ENCODE results near the gene AHNAK.
"Not testable (repeated sequence)": the region's sequence is repeated elsewhere in the genome, so short reads cannot be mapped to it uniquely, and the experiment has no call there.

The AHNAK gene

GRCh38 chr11:62390722-62391121 lies 155.9 kb downstream of the AHNAK start:
- H3K4me3 ChIP-seq (ENCODE audit: low read depth, low read length), result no peak overlapping the region

GRCh38 chr11:62390237-62390636 lies 156.4 kb downstream of the AHNAK start:
- TF ChIP-seq CTCF (IDR thresholded peaks at IDR 0.05; ENCODE audit: low read depth, low read length), result no peak
- H3K4me3 ChIP-seq (ENCODE audit: low read depth, low read length), result no peak overlapping the region

More at GRCh38 chr11:62390722-62391121, 155.9 kb downstream of the AHNAK start:
- TF ChIP-seq CTCF (IDR thresholded peaks at IDR 0.05; ENCODE audit: low read depth, low read length), result no peak

GRCh38 chr11:62388999-62389398 lies 157.6 kb downstream of the AHNAK start:
- TF ChIP-seq CTCF (IDR thresholded peaks at IDR 0.05; ENCODE audit: low read depth, low read length), result no peak
- no peak overlapping the region for H3K4me3 ChIP-seq (ENCODE audit: low read depth, low read length)

GRCh38 chr11:62387381-62387780 lies 159.2 kb downstream of the AHNAK start:
- TF ChIP-seq CTCF (IDR thresholded peaks at IDR 0.05; ENCODE audit: low read depth, low read length), result no peak

GRCh38 chr11:62386083-62386482 lies 160.5 kb downstream of the AHNAK start:
- not testable (repeated sequence) for H3K4me3 ChIP-seq (ENCODE audit: low read depth, low read length)

More at GRCh38 chr11:62387381-62387780, 159.2 kb downstream of the AHNAK start:
- no peak overlapping the region for H3K4me3 ChIP-seq (ENCODE audit: low read depth, low read length)

GRCh38 chr11:62383822-62384221 lies 162.8 kb downstream of the AHNAK start:
- no peak overlapping the region for H3K4me3 ChIP-seq (ENCODE audit: low read depth, low read length)
- no peak for TF ChIP-seq CTCF (IDR thresholded peaks at IDR 0.05; ENCODE audit: low read depth, low read length)
